Measurements from ENCODE around the gene ASCL1.

The ASCL1 gene

DNA sequence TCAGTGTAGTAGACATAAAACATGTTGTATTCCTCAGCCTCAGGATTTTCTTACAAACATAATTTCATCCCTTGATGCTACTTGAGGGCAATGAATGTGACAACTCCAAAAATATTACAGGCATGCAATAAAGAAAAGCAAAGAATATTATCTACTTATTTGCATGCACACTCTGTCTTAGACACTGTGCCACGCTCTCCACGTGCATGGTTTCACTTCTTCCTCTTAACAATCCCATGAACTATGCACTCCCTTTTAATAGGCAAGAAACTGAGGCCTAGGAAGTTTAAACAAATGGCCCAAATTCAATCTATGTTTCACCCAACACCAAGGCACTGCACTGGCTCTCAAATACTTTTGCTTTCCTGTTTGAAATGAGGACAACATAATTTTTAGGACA is 38.6 kb upstream of the ASCL1 start:
- Histone ChIP-seq H3K9ac (ENCODE audit: low read length in 5 of 5) (no peak overlapping the region), H3K27me3 (ENCODE audit: control insufficient read depth in 5 of 5, insufficient read depth in 4 of 5, low read length in 5 of 5) (peaks cover 0 to 17% (median 7%) of the 10 kb centered on the region in 5 donors), H3K4me3 (ENCODE audit: low read depth in 1 of 5, low read length in 5 of 5) (no peak overlapping the region), H3K36me3 (ENCODE audit: control insufficient read depth in 5 of 5, insufficient read depth in 5 of 5, low read length in 5 of 5) (no peaks in the 10 kb centered on the region), H3K9me3 (ENCODE audit: control insufficient read depth in 5 of 5, low read length in 5 of 5) (no peaks in the 10 kb centered on the region), H3K4me1 (ENCODE audit: control insufficient read depth in 5 of 5, insufficient read depth in 5 of 5, low read length in 5 of 5) (peaks cover 0 to 8% (median 7%) of the 10 kb centered on the region in 5 donors), H3K27ac (ENCODE audit: low read depth, low read length) (no peak overlapping the region)

DNA sequence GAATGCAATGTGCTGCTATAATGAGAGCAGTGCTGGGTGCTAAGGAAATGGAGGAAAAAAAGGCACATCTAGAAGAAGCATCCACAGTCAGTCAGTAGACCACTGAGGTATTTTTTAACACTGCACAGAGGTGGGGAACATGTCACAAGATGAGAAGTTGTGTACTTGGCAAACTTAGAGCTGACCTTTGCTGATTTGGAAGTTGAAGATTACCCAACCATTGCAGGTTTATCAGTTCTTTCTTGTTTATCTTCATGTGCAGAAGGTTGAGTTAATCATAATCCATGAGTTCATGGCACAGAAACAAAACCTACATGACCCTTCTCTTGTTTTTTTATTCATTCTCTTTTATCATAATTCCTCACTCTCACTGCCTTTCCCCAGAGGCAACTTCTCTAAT is 37.2 kb upstream of the ASCL1 start:
- no peaks in the 10 kb centered on the region for H3K9me3 ChIP-seq (ENCODE audit: control insufficient read depth in 5 of 5, low read length in 5 of 5)
- no peak overlapping the region for H3K27ac ChIP-seq (ENCODE audit: low read depth, low read length)
- H3K27me3 ChIP-seq (ENCODE audit: control insufficient read depth in 5 of 5, insufficient read depth in 4 of 5, low read length in 5 of 5): peaks cover 0 to 15% (median 7%) of the 10 kb centered on the region in 5 donors
- H3K36me3 ChIP-seq (ENCODE audit: control insufficient read depth in 5 of 5, insufficient read depth in 5 of 5, low read length in 5 of 5): no peaks in the 10 kb centered on the region
- H3K4me3 ChIP-seq (ENCODE audit: low read depth in 1 of 5, low read length in 5 of 5): no peak overlapping the region
- H3K9ac ChIP-seq (ENCODE audit: low read length in 5 of 5): no peak overlapping the region
- peaks cover 0 to 8% (median 7%) of the 10 kb centered on the region in 5 donors for H3K4me1 ChIP-seq (ENCODE audit: control insufficient read depth in 5 of 5, insufficient read depth in 5 of 5, low read length in 5 of 5)

DNA sequence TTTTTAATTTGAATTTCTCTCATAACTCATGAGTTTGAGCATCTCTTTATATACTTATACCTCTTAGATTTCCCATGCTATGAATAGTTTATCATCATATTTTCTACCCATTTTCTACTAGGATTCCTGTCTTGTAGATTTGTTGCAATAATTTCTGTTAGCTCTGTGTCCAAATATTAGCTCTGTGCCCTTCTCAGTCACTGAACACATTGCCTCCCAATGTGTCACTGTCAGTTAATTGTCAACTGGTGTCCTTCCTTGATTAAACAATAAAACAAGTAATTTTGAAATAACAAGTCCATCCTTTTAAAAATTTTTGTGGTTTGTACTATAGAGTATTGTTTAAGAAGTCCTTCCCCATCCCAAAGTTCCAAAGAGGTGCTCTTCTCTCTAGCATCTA is 36.2 kb upstream of the ASCL1 start:
- no peaks in the 10 kb centered on the region for H3K9me3 ChIP-seq (ENCODE audit: control insufficient read depth in 5 of 5, low read length in 5 of 5)
- H3K27ac ChIP-seq (ENCODE audit: low read depth, low read length): no peak overlapping the region
- H3K36me3 ChIP-seq (ENCODE audit: control insufficient read depth in 5 of 5, insufficient read depth in 5 of 5, low read length in 5 of 5): no peaks in the 10 kb centered on the region
- peaks cover 0 to 8% (median 7%) of the 10 kb centered on the region in 5 donors for H3K4me1 ChIP-seq (ENCODE audit: control insufficient read depth in 5 of 5, insufficient read depth in 5 of 5, low read length in 5 of 5)
- peaks cover 0 to 13% (median 7%) of the 10 kb centered on the region in 5 donors for H3K27me3 ChIP-seq (ENCODE audit: control insufficient read depth in 5 of 5, insufficient read depth in 4 of 5, low read length in 5 of 5)
- no peak overlapping the region for H3K4me3 ChIP-seq (ENCODE audit: low read depth in 1 of 5, low read length in 5 of 5)
- no peak overlapping the region for H3K9ac ChIP-seq (ENCODE audit: low read length in 5 of 5)

DNA sequence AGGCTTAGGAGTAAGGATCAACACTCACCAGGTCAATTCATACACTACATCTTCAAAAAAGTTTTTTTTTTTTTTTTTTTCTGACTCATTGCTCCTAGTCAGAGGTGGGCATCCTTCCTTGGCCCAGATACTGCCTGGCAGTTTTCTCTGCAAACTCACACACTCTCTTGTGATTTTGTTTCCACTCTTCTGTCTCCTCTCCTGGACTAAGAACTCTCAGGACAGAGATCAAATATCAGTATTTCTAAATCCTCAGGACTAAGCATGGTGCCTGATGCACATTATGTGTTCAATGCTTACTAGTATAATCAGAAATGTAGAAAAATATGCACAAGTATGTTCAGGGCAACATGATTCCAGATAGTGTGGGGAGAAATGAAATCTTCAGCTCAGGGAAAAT is 30.3 kb upstream of the ASCL1 start:
- Histone ChIP-seq H3K9me3 (ENCODE audit: control insufficient read depth in 5 of 5, low read length in 5 of 5) (no peaks in the 10 kb centered on the region), H3K27me3 (ENCODE audit: control insufficient read depth in 5 of 5, insufficient read depth in 4 of 5, low read length in 5 of 5) (peaks cover 0 to 6% (median 0%) of the 10 kb centered on the region in 5 donors), H3K4me1 (ENCODE audit: control insufficient read depth in 5 of 5, insufficient read depth in 5 of 5, low read length in 5 of 5) (no peaks in the 10 kb centered on the region), H3K27ac (ENCODE audit: low read depth, low read length) (no peak overlapping the region), H3K9ac (ENCODE audit: low read length in 5 of 5) (no peak overlapping the region), H3K36me3 (ENCODE audit: control insufficient read depth in 5 of 5, insufficient read depth in 5 of 5, low read length in 5 of 5) (no peaks in the 10 kb centered on the region), H3K4me3 (ENCODE audit: low read depth in 1 of 5, low read length in 5 of 5) (no peak overlapping the region)

DNA sequence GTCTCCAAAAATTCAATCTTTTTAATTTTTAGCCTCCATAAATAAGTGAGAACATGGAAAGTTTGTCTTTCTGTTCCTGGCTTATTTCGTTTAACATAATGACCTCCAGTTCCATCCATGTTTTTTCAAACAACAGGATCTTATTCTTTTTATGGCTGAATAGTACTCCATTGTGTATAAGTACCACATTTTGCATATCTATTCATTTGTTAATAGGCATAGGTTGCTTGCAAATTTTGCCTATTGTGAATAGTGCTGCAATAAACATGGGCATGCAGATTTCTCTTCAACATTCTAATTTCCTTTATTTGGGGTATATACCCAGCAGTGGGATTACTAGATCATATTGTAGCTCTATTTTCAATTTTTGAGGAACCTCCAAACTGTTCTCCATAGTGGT is 24.3 kb upstream of the ASCL1 start:
- H3K9me3 ChIP-seq (ENCODE audit: control insufficient read depth in 5 of 5, low read length in 5 of 5): no peaks in the 10 kb centered on the region
- peaks cover 0 to 7% (median 0%) of the 10 kb centered on the region in 5 donors for H3K27me3 ChIP-seq (ENCODE audit: control insufficient read depth in 5 of 5, insufficient read depth in 4 of 5, low read length in 5 of 5)
- H3K4me1 ChIP-seq (ENCODE audit: control insufficient read depth in 5 of 5, insufficient read depth in 5 of 5, low read length in 5 of 5): no peaks in the 10 kb centered on the region

DNA sequence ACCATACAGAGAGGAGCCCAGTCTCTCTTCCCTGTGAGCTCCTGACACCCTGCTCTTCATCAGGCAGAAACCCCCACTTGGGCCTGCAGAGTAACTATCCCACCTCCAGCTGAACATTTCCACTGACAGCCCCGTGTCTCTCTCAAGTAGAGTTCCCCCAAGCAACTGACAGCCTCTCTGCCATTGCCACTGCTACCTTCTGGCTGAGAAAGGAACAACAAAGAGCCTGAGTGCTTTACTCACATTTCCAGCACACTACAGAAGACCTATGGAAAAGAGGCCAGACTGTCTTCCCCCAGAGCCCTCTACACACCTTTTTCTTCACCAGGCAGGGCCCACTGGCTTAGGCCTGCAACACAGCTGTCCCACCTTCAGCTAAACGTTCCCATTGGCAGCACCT is 18.4 kb upstream of the ASCL1 start:
- Histone ChIP-seq H3K9me3 (ENCODE audit: control insufficient read depth in 5 of 5, low read length in 5 of 5) (peaks cover 0 to 4% (median 3%) of the 10 kb centered on the region in 5 donors), H3K4me1 (ENCODE audit: control insufficient read depth in 5 of 5, insufficient read depth in 5 of 5, low read length in 5 of 5) (no peaks in the 10 kb centered on the region), H3K27ac (ENCODE audit: low read depth, low read length) (no peak overlapping the region), H3K4me3 (ENCODE audit: low read depth in 1 of 5, low read length in 5 of 5) (no peak overlapping the region), H3K9ac (ENCODE audit: low read length in 5 of 5) (no peak overlapping the region), H3K36me3 (ENCODE audit: control insufficient read depth in 5 of 5, insufficient read depth in 5 of 5, low read length in 5 of 5) (no peaks in the 10 kb centered on the region), H3K27me3 (ENCODE audit: control insufficient read depth in 5 of 5, insufficient read depth in 4 of 5, low read length in 5 of 5) (peaks cover 0 to 12% (median 0%) of the 10 kb centered on the region in 5 donors)

More for the DNA sequence above, 24.3 kb upstream of the ASCL1 start:
- no peak overlapping the region for H3K27ac ChIP-seq (ENCODE audit: low read depth, low read length)
- H3K9ac ChIP-seq (ENCODE audit: low read length in 5 of 5): no peak overlapping the region
- no peak overlapping the region for H3K4me3 ChIP-seq (ENCODE audit: low read depth in 1 of 5, low read length in 5 of 5)
- H3K36me3 ChIP-seq (ENCODE audit: control insufficient read depth in 5 of 5, insufficient read depth in 5 of 5, low read length in 5 of 5): no peaks in the 10 kb centered on the region

DNA sequence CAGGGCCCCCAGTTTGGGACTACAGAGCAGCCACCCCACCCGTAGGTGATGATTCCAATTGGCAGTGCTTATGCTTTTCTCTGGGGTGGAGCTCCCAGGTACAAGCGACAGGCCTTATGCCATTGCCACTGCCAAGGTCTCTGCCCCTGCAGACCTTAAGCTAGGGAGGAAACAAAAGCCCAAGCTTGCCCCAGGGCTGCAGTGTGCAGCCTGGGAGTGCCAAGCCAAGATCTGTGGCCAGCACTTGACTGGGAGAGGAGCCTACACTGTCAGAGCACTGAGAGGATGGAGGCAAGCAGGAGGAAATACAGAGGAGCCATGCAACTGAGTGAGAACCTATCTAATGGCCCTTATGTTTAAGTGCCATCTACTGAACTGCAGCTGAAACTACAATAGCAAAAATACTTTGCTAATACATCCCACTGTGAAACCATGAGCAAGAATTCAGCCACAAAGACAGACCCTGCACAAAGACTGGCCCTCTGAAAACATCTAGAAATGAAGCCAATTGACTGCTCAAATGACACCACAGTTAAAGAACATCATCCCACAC is 17.7 kb upstream of the ASCL1 start:
- H3K4me3 ChIP-seq (ENCODE audit: low read depth in 1 of 5, low read length in 5 of 5): no peak overlapping the region

DNA sequence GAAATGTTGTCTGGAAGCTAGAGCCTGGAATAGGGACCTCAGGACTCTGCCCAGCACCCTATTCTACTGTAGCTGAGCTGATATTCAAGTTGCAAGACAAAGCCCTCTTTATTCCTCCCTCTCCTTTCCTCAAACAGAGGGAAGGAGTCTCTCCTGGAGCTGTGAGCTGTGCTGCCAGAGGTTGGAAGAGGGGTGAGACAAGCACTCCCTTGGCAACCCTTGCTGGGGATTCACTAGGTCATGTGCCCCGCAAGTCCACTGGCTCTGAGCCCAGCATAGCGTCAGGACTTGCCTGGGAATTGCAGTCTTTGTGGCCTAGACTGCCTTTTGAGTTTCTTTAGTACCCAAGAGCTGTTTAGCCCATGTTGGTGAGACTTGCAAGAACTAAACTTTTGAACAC is 11.4 kb upstream of the ASCL1 start:
- Histone ChIP-seq H3K36me3 (ENCODE audit: control insufficient read depth in 5 of 5, insufficient read depth in 5 of 5, low read length in 5 of 5) (no peaks in the 10 kb centered on the region), H3K27me3 (ENCODE audit: control insufficient read depth in 5 of 5, insufficient read depth in 4 of 5, low read length in 5 of 5) (peaks cover 7 to 24% (median 15%) of the 10 kb centered on the region in 5 donors), H3K4me3 (ENCODE audit: low read depth in 1 of 5, low read length in 5 of 5) (no peak overlapping the region), H3K4me1 (ENCODE audit: control insufficient read depth in 5 of 5, insufficient read depth in 5 of 5, low read length in 5 of 5) (peaks cover 0 to 3% (median 0%) of the 10 kb centered on the region in 5 donors), H3K9me3 (ENCODE audit: control insufficient read depth in 5 of 5, low read length in 5 of 5) (peaks cover 0 to 6% (median 0%) of the 10 kb centered on the region in 5 donors), H3K9ac (ENCODE audit: low read length in 5 of 5) (no peak overlapping the region), H3K27ac (ENCODE audit: low read depth, low read length) (no peak overlapping the region)

More for the DNA sequence above, 17.7 kb upstream of the ASCL1 start:
- H3K27ac ChIP-seq (ENCODE audit: low read depth, low read length): no peak overlapping the region
- H3K36me3 ChIP-seq (ENCODE audit: control insufficient read depth in 5 of 5, insufficient read depth in 5 of 5, low read length in 5 of 5): no peaks in the 10 kb centered on the region
- no peak overlapping the region for H3K9ac ChIP-seq (ENCODE audit: low read length in 5 of 5)
- peaks cover 0 to 4% (median 3%) of the 10 kb centered on the region in 5 donors for H3K9me3 ChIP-seq (ENCODE audit: control insufficient read depth in 5 of 5, low read length in 5 of 5)
- H3K27me3 ChIP-seq (ENCODE audit: control insufficient read depth in 5 of 5, insufficient read depth in 4 of 5, low read length in 5 of 5): peaks cover 0 to 12% (median 0%) of the 10 kb centered on the region in 5 donors
- no peaks in the 10 kb centered on the region for H3K4me1 ChIP-seq (ENCODE audit: control insufficient read depth in 5 of 5, insufficient read depth in 5 of 5, low read length in 5 of 5)

DNA sequence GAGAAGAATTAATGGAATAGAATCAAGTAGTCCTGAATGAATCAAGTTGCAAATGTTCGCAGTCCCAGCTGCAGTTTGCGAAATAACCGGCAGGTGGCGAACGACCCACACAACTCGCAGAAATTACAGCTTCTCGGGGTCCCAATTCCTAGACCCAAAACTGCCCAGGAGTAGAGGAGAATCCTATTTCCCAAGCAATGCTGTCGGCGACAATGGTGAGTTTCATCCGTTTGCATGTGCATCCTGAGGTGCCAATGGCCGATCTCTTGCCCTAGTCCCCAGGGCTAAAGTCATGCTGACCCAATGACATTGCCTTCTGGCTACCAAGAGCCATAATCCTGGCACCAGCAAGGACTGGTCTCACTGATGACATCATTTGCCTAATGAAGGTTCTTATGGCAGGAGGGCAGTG is 8.5 kb upstream of the ASCL1 start:
- Histone ChIP-seq H3K36me3 (ENCODE audit: control insufficient read depth in 5 of 5, insufficient read depth in 5 of 5, low read length in 5 of 5) (no peaks in the 10 kb centered on the region), H3K9me3 (ENCODE audit: control insufficient read depth in 5 of 5, low read length in 5 of 5) (peaks cover 0 to 6% (median 0%) of the 10 kb centered on the region in 5 donors), H3K4me3 (ENCODE audit: low read depth in 1 of 5, low read length in 5 of 5) (no peak overlapping the region), H3K27ac (ENCODE audit: low read depth, low read length) (no peak overlapping the region), H3K4me1 (ENCODE audit: control insufficient read depth in 5 of 5, insufficient read depth in 5 of 5, low read length in 5 of 5) (peaks cover 0 to 3% (median 0%) of the 10 kb centered on the region in 5 donors), H3K27me3 (ENCODE audit: control insufficient read depth in 5 of 5, insufficient read depth in 4 of 5, low read length in 5 of 5) (peaks cover 10 to 36% (median 25%) of the 10 kb centered on the region in 5 donors), H3K9ac (ENCODE audit: low read length in 5 of 5) (no peak overlapping the region)

DNA sequence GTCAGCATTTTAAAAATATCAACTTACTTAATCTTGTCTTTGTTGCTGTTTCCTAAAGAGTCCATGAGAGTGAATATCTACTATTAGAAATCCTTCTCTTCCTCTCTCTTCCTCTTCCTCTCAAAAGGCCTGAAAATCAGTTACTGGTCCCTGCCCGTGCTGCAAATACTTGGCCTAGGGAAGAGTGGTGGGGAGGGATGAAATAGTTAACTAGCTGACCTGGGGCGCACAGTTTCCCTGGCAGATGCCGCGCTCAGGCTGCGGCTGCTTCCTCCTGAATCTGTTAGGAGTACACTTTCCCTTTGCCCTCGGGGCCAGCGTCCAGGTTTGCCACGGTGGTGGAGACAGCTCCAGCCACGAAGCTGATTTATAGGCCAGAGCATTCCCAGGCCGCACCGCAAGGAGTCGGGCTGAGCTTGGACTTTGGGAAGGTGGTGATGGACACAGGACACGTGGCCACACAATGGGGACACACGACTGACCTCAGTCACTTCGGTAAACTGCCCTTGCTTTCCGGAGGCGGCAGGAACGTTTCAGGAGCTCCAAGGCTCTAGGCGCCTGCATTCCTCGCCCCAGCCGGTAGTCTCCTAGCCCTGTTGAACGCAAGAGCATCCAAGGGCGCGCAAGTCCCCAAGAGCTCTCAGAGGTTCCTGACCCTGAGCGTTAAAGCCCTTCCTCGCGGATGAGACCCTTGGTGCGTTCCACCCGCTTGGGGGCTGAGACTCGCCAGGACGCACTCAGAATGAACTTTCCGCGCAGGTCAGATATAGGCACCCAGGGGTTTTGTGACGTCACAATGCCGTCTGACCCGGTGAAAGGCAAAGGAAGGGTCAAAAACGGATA is 7.1 kb upstream of the ASCL1 start:
- Histone ChIP-seq H3K4me1 (ENCODE audit: control insufficient read depth in 5 of 5, insufficient read depth in 5 of 5, low read length in 5 of 5) (peaks cover 0 to 3% (median 0%) of the 10 kb centered on the region in 5 donors), H3K9me3 (ENCODE audit: control insufficient read depth in 5 of 5, low read length in 5 of 5) (peaks cover 0 to 6% (median 2%) of the 10 kb centered on the region in 5 donors), H3K27me3 (ENCODE audit: control insufficient read depth in 5 of 5, insufficient read depth in 4 of 5, low read length in 5 of 5) (peaks cover 13 to 49% (median 37%) of the 10 kb centered on the region in 5 donors), H3K36me3 (ENCODE audit: control insufficient read depth in 5 of 5, insufficient read depth in 5 of 5, low read length in 5 of 5) (no peaks in the 10 kb centered on the region), H3K4me3 (ENCODE audit: low read depth in 1 of 5, low read length in 5 of 5) (no peak overlapping the region), H3K9ac (ENCODE audit: low read length in 5 of 5) (no peak overlapping the region), H3K27ac (ENCODE audit: low read depth, low read length) (no peak overlapping the region)
